ENCODE data around the gene SV2C. TPM values are rescaled to one million over a fixed set of nuclear protein-coding genes. Genes with fewer than 3 reads are reported as not detected.
"Not testable (repeated sequence)": the region's sequence is repeated elsewhere in the genome, so short reads cannot be mapped to it uniquely, and the experiment has no call there.

The SV2C gene
- total RNA-seq, 1 donor from 2014 or later: 0.15 TPM

DNA sequence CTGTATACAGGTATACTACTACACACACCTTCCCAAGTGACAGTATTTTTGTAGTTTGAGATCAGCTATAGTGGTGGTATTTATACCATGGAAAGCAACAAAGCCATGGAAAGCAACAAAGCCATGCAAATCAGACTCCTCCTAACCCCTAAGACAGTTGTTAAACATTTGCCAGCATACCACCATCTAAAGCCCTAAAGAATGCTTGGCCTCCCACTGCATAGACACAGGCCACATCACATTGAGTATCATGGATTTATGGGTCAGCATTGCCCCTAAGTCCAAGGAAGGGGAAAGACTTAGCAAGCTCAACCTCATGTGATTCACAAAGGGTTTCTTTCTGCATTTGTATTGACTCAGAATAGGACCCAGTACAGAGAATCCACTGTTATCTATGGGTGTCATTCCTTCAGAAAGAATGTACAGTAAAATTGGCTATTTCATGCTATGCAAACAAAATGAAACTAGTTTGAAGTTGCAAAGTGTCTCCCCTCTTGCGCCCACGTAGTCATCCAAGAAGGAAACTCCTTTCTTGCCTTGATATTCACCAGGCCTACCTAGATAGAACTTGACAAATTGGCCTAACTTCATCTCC is 249.5 kb downstream of the SV2C start:
- Mint-ChIP-seq H3K27me3 (ENCODE audit: unreplicated experiment) (no peaks in the 10 kb centered on the region), H3K9me3 (ENCODE audit: unreplicated experiment) (no peaks in the 10 kb centered on the region), H3K27ac (ENCODE audit: unreplicated experiment) (no peak overlapping the region), H3K36me3 (ENCODE audit: low read depth, unreplicated experiment) (peaks cover 3% of the 10 kb centered on the region), H3K4me1 (ENCODE audit: unreplicated experiment) (peaks cover 21% of the 10 kb centered on the region), H3K4me3 (ENCODE audit: unreplicated experiment) (no peak overlapping the region)
- no peak for DNase-seq (ENCODE audit: low spot score)
- TF ChIP-seq, protein P1, sequence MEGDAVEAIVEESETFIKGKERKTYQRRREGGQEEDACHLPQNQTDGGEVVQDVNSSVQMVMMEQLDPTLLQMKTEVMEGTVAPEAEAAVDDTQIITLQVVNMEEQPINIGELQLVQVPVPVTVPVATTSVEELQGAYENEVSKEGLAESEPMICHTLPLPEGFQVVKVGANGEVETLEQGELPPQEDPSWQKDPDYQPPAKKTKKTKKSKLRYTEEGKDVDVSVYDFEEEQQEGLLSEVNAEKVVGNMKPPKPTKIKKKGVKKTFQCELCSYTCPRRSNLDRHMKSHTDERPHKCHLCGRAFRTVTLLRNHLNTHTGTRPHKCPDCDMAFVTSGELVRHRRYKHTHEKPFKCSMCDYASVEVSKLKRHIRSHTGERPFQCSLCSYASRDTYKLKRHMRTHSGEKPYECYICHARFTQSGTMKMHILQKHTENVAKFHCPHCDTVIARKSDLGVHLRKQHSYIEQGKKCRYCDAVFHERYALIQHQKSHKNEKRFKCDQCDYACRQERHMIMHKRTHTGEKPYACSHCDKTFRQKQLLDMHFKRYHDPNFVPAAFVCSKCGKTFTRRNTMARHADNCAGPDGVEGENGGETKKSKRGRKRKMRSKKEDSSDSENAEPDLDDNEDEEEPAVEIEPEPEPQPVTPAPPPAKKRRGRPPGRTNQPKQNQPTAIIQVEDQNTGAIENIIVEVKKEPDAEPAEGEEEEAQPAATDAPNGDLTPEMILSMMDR (IDR thresholded peaks at IDR 0.05; ENCODE audit: unreplicated experiment): no peak

DNA sequence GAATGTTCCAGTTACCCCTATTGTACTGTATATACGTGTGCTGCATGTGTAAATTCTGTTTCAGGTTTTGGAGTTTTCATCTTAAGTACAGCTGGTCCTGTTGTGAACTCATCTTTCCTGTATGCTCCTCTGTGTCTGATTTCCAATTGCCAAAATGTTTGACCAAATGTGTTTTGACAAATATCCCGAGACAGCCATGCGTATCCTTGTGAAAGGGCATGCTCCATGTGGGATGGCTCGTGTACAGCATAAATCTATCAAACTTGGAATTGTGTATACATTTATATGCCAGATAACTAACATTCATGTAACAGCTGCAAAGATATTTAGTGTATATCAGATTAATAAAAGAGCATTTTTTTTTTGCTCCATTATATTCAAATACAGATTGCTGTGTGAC is 250.4 kb downstream of the SV2C start:
- H3K4me3 Mint-ChIP-seq (ENCODE audit: unreplicated experiment): no peak overlapping the region
- H3K9me3 Mint-ChIP-seq (ENCODE audit: unreplicated experiment): no peaks in the 10 kb centered on the region
- H3K27ac Mint-ChIP-seq (ENCODE audit: unreplicated experiment): no peak overlapping the region
- H3K4me1 Mint-ChIP-seq (ENCODE audit: unreplicated experiment): peaks cover 15% of the 10 kb centered on the region
- H3K36me3 Mint-ChIP-seq (ENCODE audit: low read depth, unreplicated experiment): peaks cover 3% of the 10 kb centered on the region
- no peaks in the 10 kb centered on the region for H3K27me3 Mint-ChIP-seq (ENCODE audit: unreplicated experiment)
- TF ChIP-seq, protein P1 (IDR thresholded peaks at IDR 0.05; ENCODE audit: unreplicated experiment): no peak
- DNase-seq (ENCODE audit: low spot score): no peak

DNA sequence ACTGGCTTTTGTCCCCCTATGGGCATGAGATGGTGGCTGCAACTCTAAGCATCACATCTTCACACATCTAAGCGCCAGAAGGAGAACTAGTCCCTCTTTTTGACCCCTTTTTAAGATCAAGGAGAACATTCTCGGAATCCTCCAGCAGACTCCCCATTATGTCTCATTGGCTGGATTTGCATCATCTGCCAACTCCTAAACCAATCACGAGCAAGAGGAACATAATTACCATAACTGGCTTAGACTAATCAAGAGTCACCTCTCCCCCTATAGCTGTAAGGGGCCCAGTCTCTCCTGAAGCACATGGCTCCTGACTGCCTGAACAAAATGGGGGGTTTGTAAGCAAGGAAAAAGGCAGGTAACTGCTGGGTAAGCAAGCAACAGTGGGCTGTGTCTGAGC is 251.4 kb downstream of the SV2C start:
- H3K27me3 Mint-ChIP-seq (ENCODE audit: unreplicated experiment): no peaks in the 10 kb centered on the region
- H3K9me3 Mint-ChIP-seq (ENCODE audit: unreplicated experiment): no peaks in the 10 kb centered on the region
- no peak overlapping the region for H3K4me3 Mint-ChIP-seq (ENCODE audit: unreplicated experiment)
- DNase-seq (ENCODE audit: low spot score): no peak
- H3K27ac Mint-ChIP-seq (ENCODE audit: unreplicated experiment): no peak overlapping the region
- TF ChIP-seq, protein P1 (IDR thresholded peaks at IDR 0.05; ENCODE audit: unreplicated experiment): no peak
- peaks cover 3% of the 10 kb centered on the region for H3K36me3 Mint-ChIP-seq (ENCODE audit: low read depth, unreplicated experiment)
- H3K4me1 Mint-ChIP-seq (ENCODE audit: unreplicated experiment): peaks cover 15% of the 10 kb centered on the region

DNA sequence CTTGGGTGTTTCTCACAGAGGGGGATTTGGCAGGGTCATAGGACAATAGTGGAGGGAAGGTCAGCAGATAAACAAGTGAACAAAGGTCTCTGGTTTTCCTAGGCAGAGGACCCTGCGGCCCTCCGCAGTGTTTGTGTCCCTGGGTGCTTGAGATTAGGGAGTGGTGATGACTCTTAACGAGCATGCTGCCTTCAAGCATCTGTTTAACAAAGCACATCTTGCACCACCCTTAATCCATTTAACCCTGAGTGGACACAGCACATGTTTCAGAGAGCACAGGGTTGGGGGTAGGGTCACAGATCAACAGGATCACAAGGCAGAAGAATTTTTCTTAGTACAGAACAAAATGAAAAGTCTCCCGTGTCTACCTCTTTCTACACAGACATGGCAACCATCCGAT is 252.3 kb downstream of the SV2C start:
- H3K36me3 Mint-ChIP-seq (ENCODE audit: low read depth, unreplicated experiment); DNase-seq (ENCODE audit: low spot score); H3K27me3 Mint-ChIP-seq (ENCODE audit: unreplicated experiment); H3K4me3 Mint-ChIP-seq (ENCODE audit: unreplicated experiment); H3K9me3 Mint-ChIP-seq (ENCODE audit: unreplicated experiment); H3K27ac Mint-ChIP-seq (ENCODE audit: unreplicated experiment): not testable (repeated sequence)
- peaks cover 15% of the 10 kb centered on the region for H3K4me1 Mint-ChIP-seq (ENCODE audit: unreplicated experiment)

DNA sequence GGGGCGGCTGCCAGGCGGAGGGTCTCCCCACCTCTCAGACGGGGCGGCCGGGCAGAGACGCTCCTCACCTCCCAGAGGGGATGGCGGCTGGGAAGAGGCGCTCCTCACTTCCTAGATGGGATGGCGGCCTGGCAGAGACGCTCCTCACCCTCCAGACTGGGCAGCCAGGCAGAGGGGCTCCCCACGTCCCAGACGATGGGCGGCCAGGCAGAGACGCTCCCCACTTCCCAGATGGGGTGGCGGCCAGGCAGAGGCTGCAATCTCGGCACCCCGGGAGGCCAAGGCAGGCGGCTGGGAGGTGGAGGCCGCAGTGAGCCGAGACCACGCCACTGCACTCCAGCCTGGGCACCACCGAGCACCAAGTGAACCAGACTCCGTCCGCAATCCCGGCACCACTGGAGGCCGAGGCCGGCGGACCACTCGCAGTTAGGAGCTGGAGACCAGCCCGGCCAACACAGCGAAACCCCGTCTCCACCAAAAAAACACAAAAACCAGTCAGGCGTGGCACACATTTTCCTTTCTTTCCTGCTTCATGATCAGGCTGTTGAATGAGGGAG is 253.1 kb downstream of the SV2C start:
- not testable (repeated sequence) for H3K9me3 Mint-ChIP-seq (ENCODE audit: unreplicated experiment); H3K36me3 Mint-ChIP-seq (ENCODE audit: low read depth, unreplicated experiment); H3K27ac Mint-ChIP-seq (ENCODE audit: unreplicated experiment); H3K4me3 Mint-ChIP-seq (ENCODE audit: unreplicated experiment); DNase-seq (ENCODE audit: low spot score); H3K27me3 Mint-ChIP-seq (ENCODE audit: unreplicated experiment)
- H3K4me1 Mint-ChIP-seq (ENCODE audit: unreplicated experiment): peaks cover 10% of the 10 kb centered on the region

DNA sequence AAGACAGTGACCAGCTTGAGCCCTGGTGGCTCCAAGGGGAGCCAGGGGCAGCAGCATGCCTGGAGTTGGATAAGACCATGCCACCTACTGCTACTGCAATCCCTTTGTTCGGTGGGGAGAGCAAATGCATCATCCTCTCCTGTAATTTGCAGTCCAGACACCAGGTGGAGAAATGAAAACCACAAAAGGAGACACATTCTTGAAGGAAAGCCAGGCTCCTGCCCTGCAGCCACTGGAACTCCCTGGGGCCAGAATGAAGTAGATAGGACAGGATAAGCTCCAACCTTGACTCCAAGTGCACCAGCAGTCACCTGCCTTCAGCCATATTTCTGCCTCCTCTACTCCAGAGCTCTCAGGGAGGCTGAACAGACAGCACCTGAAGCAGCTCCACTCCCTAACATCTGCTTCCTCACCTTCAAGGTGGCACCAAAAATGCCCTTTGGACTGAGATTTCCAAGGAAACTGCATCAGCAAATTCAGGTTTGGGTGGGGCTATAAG is 254.8 kb downstream of the SV2C start:
- Mint-ChIP-seq H3K4me1 (ENCODE audit: unreplicated experiment) (peaks cover 13% of the 10 kb centered on the region), H3K9me3 (ENCODE audit: unreplicated experiment) (no peaks in the 10 kb centered on the region), H3K4me3 (ENCODE audit: unreplicated experiment) (no peak overlapping the region), H3K36me3 (ENCODE audit: low read depth, unreplicated experiment) (peaks cover 3% of the 10 kb centered on the region), H3K27ac (ENCODE audit: unreplicated experiment) (peak overlapping the region; percentile 30), H3K27me3 (ENCODE audit: unreplicated experiment) (no peaks in the 10 kb centered on the region)
- TF ChIP-seq, protein P1 (IDR thresholded peaks at IDR 0.05; ENCODE audit: unreplicated experiment): peak; percentile 61
- DNase-seq (ENCODE audit: low spot score): peak; percentile 69
